ENCODE data around the gene HNRNPL. TPM values are rescaled to one million over a fixed set of nuclear protein-coding genes. Genes with fewer than 3 reads are reported as not detected.

The HNRNPL gene
- total RNA-seq (2014; rRNA removed; shearing (Covaris generic)) (208 and 245 TPM in 2 replicates), polyA plus RNA-seq (2016; fragmentation: Nextera tagmentation; extraction: Ambion mirVana) (123 and 126 TPM in 2 replicates)

DNA sequence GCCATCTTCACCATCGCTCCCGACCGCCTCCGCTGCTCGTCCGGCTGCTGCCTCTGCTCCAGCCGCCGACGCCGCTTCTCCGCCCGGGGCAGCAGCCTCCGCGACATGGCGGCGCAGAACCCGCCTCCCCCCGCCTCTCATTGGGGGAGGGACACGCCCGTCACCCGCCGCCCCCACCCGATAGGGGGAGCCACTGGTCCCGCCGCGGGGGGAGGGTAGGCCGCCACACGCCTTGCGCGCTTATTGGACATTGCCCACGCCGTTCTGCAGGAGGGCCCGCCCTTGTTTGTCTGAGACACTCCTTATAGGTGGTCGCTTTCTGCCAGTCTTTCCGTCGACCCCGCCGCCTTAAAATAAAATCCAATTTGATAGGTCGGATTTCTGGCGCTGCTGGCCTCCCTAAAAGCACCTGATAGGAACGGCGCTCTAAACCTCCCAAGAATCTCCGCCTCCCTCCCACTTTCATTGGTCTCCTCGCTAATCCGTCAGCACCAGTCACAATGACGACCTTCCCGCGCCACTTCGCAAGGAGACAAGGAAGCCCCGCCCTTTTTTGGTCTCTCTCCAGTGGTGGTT lies at the start of gene HNRNPL:
HNRNPL (minus strand) TSS at position 127 of the 576 bp plus-strand sequence; CDS start at position 107, 20 bp downstream.
- in situ Hi-C loops (cut with MboI), result no loop called here
- Histone ChIP-seq H3K4me1 (ENCODE audit: insufficient read depth) (peaks cover 13% of the 10 kb centered on the region; the same call in 1 of the 2 replicates), H3K4me3 (peak within 1 kb of the TSS; percentile 97), H3F3A (ENCODE audit: insufficient read depth) (peaks cover 24% of the 10 kb centered on the region), H3K9me2 (ENCODE audit: insufficient read depth) (no peaks in the 10 kb centered on the region), H3K36me3 (ENCODE audit: low read depth) (peaks cover 24% of the 10 kb centered on the region), H3K9me3 (ENCODE audit: low read depth) (no peaks in the 10 kb centered on the region), H3K27ac (peak within 1 kb of the TSS; percentile 97), H3K4me2 (ENCODE audit: unreplicated experiment) (peak within 1 kb of the TSS; percentile 100), H3K79me2 (ENCODE audit: insufficient read depth) (peaks cover 42% of the 10 kb centered on the region), H4K20me1 (ENCODE audit: insufficient read depth) (peaks cover 7% of the 10 kb centered on the region; the same call in 1 of the 2 replicates), H3K9ac (peak within 1 kb of the TSS; percentile 96), H2AFZ (peak within 1 kb of the TSS; percentile 67), H3K27me3 (replicated peaks; ENCODE audit: insufficient read depth) (no peaks in the 10 kb centered on the region)
- peak; percentile 100 for DNase-seq
- WGBS, 2 experiments (ENCODE audit: low coverage in 1 of 2, low lambda C conversion rate in 2 of 2, missing lambda C conversion rate in 2 of 2), result 0 to 1% methylated on average over 30 to 44 of the region's 50 CpGs
- TF ChIP-seq EZH2 (IDR thresholded peaks at IDR 0.05; ENCODE audit: insufficient read depth, poor library complexity, severe bottlenecking) (no peak), EZH2phosphoT487 (IDR thresholded peaks at IDR 0.05; ENCODE audit: insufficient read depth, low read depth) (no peak)

DNA sequence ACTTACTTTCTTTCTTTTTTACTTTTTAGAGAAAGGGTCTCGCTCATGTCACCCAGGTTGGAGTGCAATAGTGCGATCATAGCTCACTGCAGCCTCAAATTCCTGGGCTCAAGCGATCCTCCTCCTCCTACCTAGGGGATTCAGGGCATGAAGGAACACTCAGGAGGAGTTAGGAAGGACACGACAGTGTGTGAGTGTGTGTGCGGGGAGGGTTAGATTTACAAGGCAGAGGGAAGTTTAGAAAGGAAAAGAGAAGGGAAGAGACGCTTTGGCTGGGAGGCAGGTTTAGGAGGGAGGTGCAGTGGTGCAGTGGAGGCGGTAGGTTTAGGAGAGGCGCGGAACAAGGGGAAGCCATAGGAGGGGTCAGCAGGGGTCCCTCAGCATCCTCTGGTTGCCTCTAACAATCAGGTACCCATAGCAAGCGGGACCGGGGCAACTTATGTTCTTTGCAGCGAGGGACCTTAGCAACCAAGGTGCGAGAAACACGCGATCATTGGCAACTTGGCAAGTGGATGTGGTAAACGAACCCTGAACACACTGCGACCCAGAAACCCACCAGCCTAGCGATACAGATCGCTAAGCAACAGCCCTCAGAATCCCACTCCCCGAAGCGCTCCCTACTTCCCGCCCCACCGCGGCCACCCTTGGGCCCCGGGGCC lies 49.1 kb upstream of the HNRNPL start:
- H3K27me3 ChIP-seq (replicated peaks; ENCODE audit: insufficient read depth), result no peaks in the 10 kb centered on the region
- peaks cover 65% of the 10 kb centered on the region for H3K79me2 ChIP-seq (ENCODE audit: insufficient read depth)
- peak overlapping the region; percentile 91 for H3K9ac ChIP-seq
- peak overlapping the region; percentile 58 for H3K27ac ChIP-seq
- no peak for TF ChIP-seq EZH2phosphoT487 (IDR thresholded peaks at IDR 0.05; ENCODE audit: insufficient read depth, low read depth)
- no peak for TF ChIP-seq EZH2 (IDR thresholded peaks at IDR 0.05; ENCODE audit: insufficient read depth, poor library complexity, severe bottlenecking)
- in situ Hi-C loops (cut with MboI), result no loop called here
- peak overlapping the region; percentile 99 for H3K4me2 ChIP-seq (ENCODE audit: unreplicated experiment)
- H3K4me3 ChIP-seq, result peak overlapping the region; percentile 92
- H3F3A ChIP-seq (ENCODE audit: insufficient read depth), result peaks cover 8% of the 10 kb centered on the region; the same call in 1 of the 2 replicates
- H2AFZ ChIP-seq, result peak overlapping the region; percentile 94
- H3K9me2 ChIP-seq (ENCODE audit: insufficient read depth), result no peaks in the 10 kb centered on the region
- H3K4me1 ChIP-seq (ENCODE audit: insufficient read depth), result peaks cover 13% of the 10 kb centered on the region
- 8 to 13% methylated on average over 21 to 25 of the region's 25 CpGs for WGBS, 2 experiments (ENCODE audit: low coverage in 1 of 2, low lambda C conversion rate in 2 of 2, missing lambda C conversion rate in 2 of 2)
- H3K36me3 ChIP-seq (ENCODE audit: low read depth), result no peaks in the 10 kb centered on the region
- peak; percentile 57 for DNase-seq
- no peaks in the 10 kb centered on the region for H3K9me3 ChIP-seq (ENCODE audit: low read depth)
- no peaks in the 10 kb centered on the region for H4K20me1 ChIP-seq (ENCODE audit: insufficient read depth)

DNA sequence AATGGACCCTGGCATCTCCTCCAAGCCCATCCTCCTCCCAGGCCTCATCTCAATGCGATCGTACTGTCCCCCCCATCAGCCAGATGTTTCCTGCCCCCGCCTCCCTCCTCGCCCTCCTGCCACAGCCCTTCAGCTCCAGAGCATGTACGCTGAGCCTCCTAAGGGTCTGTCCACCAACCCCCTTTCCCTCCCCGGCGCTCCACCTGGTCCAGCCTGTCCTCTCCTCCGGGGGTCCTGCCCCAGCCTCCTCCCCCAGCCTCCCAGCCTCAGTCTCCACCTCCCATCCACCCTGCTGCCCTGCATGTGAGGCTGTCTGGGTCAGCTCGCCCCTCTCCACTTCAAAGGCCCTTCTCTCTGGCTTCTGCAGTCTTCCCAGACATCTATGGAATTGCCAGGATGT lies 45.2 kb upstream of the HNRNPL start:
- Histone ChIP-seq H3K9me2 (ENCODE audit: insufficient read depth) (no peaks in the 10 kb centered on the region), H3K27me3 (replicated peaks; ENCODE audit: insufficient read depth) (no peaks in the 10 kb centered on the region), H3K9ac (no peak overlapping the region), H2AFZ (no peak overlapping the region), H3K79me2 (ENCODE audit: insufficient read depth) (peaks cover 30% of the 10 kb centered on the region), H3K36me3 (ENCODE audit: low read depth) (no peaks in the 10 kb centered on the region), H3K4me1 (ENCODE audit: insufficient read depth) (peaks cover 6% of the 10 kb centered on the region), H3K4me2 (ENCODE audit: unreplicated experiment) (no peak overlapping the region), H3K27ac (no peak overlapping the region), H3K9me3 (ENCODE audit: low read depth) (no peaks in the 10 kb centered on the region), H3K4me3 (no peak overlapping the region), H3F3A (ENCODE audit: insufficient read depth) (no peaks in the 10 kb centered on the region), H4K20me1 (ENCODE audit: insufficient read depth) (no peaks in the 10 kb centered on the region)
- DNase-seq, result no peak
- TF ChIP-seq EZH2phosphoT487 (IDR thresholded peaks at IDR 0.05; ENCODE audit: insufficient read depth, low read depth) (no peak), EZH2 (IDR thresholded peaks at IDR 0.05; ENCODE audit: insufficient read depth, poor library complexity, severe bottlenecking) (no peak)
- in situ Hi-C loops (cut with MboI), result no loop called here
- 62 to 79% methylated on average over 4 to 9 of the region's 9 CpGs for WGBS, 2 experiments (ENCODE audit: low coverage in 1 of 2, low lambda C conversion rate in 2 of 2, missing lambda C conversion rate in 2 of 2)

DNA sequence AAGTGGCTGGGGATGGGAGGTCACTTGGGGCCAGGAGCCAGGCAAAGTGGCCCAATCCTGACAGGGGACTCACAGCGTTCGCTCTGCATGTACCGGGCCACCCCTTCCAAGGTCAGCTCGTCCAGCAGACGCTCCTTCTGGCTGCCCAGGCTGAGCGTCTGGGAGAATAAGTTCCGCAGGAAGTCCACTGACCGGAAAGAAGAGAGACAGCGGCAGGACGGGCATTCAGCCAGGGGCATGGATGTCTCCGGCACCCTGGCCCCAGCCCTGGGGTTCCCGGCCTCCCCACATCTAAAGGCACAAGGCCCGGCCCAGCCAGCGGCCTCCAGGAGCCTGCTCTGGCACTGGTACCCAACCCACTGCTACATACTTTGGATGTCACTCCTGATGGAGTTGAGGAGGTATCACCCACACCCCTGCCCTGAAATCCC lies 43.6 kb upstream of the HNRNPL start:
- H3K9ac ChIP-seq, result no peak overlapping the region
- no peaks in the 10 kb centered on the region for H3F3A ChIP-seq (ENCODE audit: insufficient read depth)
- H3K79me2 ChIP-seq (ENCODE audit: insufficient read depth), result peaks cover 22% of the 10 kb centered on the region
- no peak overlapping the region for H3K4me2 ChIP-seq (ENCODE audit: unreplicated experiment)
- no peak for TF ChIP-seq EZH2phosphoT487 (IDR thresholded peaks at IDR 0.05; ENCODE audit: insufficient read depth, low read depth)
- no peak for TF ChIP-seq EZH2 (IDR thresholded peaks at IDR 0.05; ENCODE audit: insufficient read depth, poor library complexity, severe bottlenecking)
- no peak overlapping the region for H3K27ac ChIP-seq
- H2AFZ ChIP-seq, result no peak overlapping the region
- H3K27me3 ChIP-seq (replicated peaks; ENCODE audit: insufficient read depth), result no peaks in the 10 kb centered on the region
- H3K4me3 ChIP-seq, result no peak overlapping the region
- no peaks in the 10 kb centered on the region for H3K9me2 ChIP-seq (ENCODE audit: insufficient read depth)
- no peaks in the 10 kb centered on the region for H3K36me3 ChIP-seq (ENCODE audit: low read depth)
- no peaks in the 10 kb centered on the region for H3K9me3 ChIP-seq (ENCODE audit: low read depth)
- no peak for DNase-seq
- H4K20me1 ChIP-seq (ENCODE audit: insufficient read depth), result no peaks in the 10 kb centered on the region
- peaks cover 1% of the 10 kb centered on the region for H3K4me1 ChIP-seq (ENCODE audit: insufficient read depth)
- WGBS, 2 experiments (ENCODE audit: low coverage in 1 of 2, low lambda C conversion rate in 2 of 2, missing lambda C conversion rate in 2 of 2), result 94 to 99% methylated on average over 11 to 14 of the region's 14 CpGs
- in situ Hi-C loops (cut with MboI), result no loop called here
